Uterine smooth muscle cell (primary cell): ENCODE results near the gene KRTAP10-11. TPM values are rescaled to one million over a fixed set of nuclear protein-coding genes. Genes with fewer than 3 reads are reported as not detected.

Experiments used
- total RNA-seq: library from RNA; depleted of rRNA; stranded (reverse); fragments of >200 nt; gene quantifications from 2 replicates; pipeline ENCODE4 v1.2.3, GENCODE V29; 2014

Gene KRTAP10-11
- not detected in 2 replicates for total RNA-seq

DNA sequence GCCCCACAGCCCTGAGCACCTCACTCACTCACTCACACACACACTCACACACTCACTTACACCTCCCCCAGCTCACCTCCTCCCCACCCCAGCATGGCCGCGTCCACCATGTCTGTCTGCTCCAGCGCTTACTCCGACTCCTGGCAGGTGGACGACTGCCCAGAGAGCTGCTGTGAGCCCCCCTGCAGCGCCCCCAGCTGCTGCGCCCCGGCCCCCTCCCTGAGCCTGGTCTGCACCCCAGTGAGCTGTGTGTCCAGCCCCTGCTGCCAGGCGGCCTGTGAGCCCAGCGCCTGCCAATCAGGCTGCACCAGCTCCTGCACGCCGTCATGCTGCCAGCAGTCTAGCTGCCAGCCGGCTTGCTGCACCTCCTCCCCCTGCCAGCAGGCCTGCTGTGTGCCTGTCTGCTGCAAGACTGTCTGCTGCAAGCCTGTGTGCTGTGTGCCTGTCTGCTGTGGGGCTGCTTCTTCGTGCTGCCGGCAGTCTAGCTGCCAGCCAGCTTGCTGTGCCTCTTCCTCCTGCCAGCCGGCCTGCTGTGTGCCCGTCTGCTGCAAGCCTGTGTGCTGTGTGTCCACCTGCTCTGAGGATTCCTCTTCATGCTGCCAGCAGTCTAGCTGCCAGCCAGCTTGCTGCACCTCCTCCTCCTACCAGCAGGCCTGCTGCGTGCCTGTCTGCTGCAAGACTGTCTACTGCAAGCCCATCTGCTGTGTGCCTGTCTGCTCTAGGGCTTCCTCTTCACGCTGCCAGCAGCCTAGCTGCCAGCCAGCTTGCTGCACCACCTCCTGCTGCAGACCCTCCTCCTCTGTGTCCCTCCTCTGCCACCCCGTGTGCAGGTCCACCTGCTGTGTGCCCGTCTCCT lies at the start of gene KRTAP10-11:
TSS of gene KRTAP10-11 (plus strand) at position 49 of the 856 bp plus-strand sequence. CDS start at position 94, 45 bp downstream.

GRCh38 chr21:44600118-44600978 lies 45.9 kb upstream of the KRTAP10-11 start, which contains the start of gene KRTAP10-7:
KRTAP10-7 (plus strand) TSS chr21:44600597; CDS start chr21:44600622, 25 bp downstream.

GRCh38 chr21:44612029-44612486 lies 34.2 kb upstream of the KRTAP10-11 start, which contains the start of gene KRTAP10-8:
KRTAP10-8 (plus strand) TSS chr21:44612079; CDS start chr21:44612101, 22 bp downstream.

GRCh38 chr21:44626673-44627143 lies 19.5 kb upstream of the KRTAP10-11 start, which contains the start of gene KRTAP10-9:
KRTAP10-9 (plus strand) TSS chr21:44627093; CDS start chr21:44627172, 79 bp downstream.

DNA sequence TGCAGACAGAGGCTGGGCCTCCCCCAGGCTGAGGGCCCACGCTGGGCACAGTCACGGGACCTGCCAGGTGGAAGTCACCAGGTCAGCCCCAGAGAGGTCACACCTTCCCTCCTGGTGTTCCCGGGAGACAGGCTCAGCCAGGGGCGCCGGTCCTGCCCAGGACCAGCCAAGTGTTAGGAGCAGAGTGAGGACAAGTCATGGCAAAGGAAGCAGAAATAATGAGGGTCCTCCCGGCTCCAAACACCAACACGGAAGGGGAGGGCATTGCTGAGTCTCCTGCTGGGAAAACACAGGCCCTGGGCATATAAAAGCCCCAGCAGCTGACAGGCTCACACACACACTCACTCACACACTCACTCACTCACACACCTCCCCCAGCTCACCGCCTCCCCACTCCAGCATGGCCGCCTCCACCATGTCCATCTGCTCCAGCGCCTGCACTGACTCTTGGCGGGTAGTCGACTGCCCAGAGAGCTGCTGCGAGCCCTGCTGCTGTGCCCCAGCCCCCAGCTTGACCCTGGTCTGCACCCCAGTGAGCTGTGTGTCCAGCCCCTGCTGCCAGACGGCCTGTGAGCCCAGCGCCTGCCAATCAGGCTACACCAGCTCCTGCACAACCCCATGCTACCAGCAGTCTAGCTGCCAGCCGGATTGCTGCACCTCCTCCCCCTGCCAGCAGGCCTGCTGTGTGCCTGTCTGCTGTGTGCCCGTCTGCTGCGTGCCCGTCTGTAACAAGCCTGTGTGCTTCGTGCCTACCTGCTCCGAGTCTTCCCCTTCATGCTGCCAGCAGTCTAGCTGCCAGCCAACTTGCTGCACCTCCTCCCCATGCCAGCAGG lies 9.0 kb upstream of the KRTAP10-11 start, which contains the start of gene KRTAP10-10:
TSS of gene KRTAP10-10 (plus strand) at position 339 of the 833 bp plus-strand sequence. CDS start at position 401, 62 bp downstream.

DNA sequence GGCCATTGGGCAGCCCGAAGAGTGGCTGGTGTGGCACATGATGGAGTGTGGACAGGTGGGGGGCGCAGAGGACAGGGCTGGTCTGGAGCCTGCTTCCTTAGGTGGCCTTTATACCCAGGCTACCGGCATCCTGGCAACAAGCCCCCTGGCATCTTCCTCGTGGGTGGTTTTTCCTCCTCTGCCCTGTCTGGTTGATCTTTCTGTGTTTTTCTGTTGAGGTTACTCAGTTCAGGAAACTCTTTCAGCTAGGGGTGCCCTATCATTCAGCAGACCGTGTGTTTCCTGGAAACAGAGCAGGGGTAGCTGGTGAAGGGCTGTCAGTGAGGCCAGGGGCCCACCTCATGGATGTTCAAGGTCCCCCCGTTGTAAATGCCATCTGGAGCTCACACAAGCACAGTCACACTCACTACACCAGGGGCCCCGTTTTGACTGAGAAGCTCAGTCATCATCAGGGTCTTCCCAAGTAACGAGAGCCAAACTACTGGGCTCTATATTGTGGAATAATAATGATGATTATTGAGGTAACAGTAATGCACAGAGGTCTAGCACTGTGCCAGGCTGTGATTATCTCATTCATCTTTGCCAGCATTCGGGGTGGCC lies 8.5 kb downstream of the KRTAP10-11 start, which contains the start of gene KRTAP12-4:
TSS of gene KRTAP12-4 (minus strand) at position 84 of the 600 bp plus-strand sequence. CDS start at position 39, 45 bp downstream.

GRCh38 chr21:44657635-44658540 lies 11.7 kb downstream of the KRTAP10-11 start, which contains the start of gene KRTAP12-3:
KRTAP12-3 (plus strand) TSS chr21:44657932; CDS start chr21:44657980, 48 bp downstream.

DNA sequence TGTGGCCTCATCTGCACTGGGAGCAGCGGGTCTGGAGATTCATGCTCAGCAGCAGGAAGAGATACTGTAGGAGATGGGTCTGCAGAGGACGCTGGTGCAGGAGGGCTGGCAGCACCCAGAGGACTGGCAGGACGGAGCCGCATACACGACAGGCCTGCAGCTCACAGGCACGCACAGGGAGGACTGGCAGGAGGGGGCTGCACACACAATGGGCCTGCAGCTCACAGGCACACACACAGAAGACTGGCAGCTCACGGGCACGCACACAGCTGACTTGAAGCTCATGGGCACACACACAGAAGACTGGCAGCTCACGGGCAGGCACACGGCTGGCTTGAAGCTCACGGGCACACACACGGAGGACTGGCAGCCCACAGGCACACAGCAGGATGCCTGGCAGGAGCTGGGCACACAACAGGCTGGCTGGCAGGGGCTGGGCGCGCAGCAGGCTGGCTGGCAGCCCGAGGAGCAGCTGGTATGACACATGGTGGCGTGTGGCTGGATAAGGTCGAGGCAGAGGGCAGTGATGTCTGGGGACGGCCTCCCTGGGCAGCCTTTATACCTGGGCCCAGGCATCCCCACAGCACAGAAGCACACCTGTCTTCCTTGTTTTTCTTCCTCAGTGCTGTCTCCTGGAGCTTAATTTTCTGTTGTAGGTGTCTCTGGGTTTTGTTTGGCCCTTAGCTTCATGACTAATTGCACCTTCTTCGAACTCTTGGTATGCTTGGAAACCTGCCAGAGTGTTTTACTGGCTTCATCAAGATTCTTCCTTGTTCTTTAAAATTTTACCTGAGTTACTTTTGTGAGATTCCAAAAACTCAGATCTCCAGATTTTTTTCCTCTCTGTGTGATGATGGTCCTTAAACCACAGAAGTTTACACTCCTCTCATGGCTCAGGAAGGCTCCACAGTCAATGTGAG lies 20.4 kb downstream of the KRTAP10-11 start, which contains the start of gene KRTAP12-2:
TSS of gene KRTAP12-2 (minus strand) at position 527 of the 920 bp plus-strand sequence. CDS start at position 486, 41 bp downstream.

DNA sequence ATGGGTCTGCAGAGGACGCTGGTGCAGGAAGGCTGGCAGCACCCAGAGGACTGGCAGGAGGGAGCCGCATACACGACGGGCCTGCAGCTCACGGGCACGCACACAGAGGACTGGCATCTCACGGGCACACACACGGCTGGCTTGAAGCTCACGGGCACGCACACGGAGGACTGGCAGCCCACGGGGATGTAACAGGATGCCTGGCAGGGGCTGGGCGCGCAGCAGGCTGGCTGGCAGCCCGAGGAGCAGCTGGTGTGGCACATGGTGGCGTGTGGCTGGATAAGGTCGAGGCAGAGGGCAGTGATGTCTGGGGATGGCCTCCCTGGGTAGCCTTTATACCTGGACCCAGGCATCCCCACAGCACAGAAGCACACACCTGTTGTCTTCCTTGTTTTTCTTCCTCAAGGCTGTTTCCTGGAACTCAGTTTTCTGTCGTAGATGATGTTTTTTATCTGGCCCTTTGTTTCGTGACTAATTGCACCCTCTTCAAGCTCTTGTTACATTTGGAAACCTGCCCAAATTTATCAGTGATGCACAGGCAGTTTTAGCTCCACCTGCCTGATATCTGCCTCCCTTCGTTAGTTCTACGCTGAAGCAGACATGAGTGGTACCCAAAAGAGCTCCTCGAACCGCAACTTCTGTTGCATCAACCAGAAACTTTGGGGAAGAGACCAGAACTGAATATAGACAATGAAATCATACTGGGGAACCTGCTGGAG lies 35.8 kb downstream of the KRTAP10-11 start, which contains the start of gene KRTAP12-1:
TSS of gene KRTAP12-1 (minus strand) at position 303 of the 719 bp plus-strand sequence. CDS start at position 263, 40 bp downstream.

Other genes with a start within 250 kb of the KRTAP10-11 start
- gene LRRC3, start 190.9 kb upstream of the KRTAP10-11 start, total RNA-seq, result 0.33 and 0.37 TPM in 2 replicates
- not detected in 2 replicates for gene KRTAP10-1, start 106.2 kb upstream of the KRTAP10-11 start, total RNA-seq
- not detected in 2 replicates for gene KRTAP10-2, start 94.9 kb upstream of the KRTAP10-11 start, total RNA-seq
- not detected in 2 replicates for gene KRTAP10-3, start 87.6 kb upstream of the KRTAP10-11 start, total RNA-seq
- not detected in 2 replicates for gene KRTAP10-4, start 72.7 kb upstream of the KRTAP10-11 start, total RNA-seq
- gene KRTAP10-5, start 65.8 kb upstream of the KRTAP10-11 start, total RNA-seq, result not detected in 2 replicates
- gene KRTAP10-6, start 53.9 kb upstream of the KRTAP10-11 start, total RNA-seq, result not detected in 2 replicates
- not detected in 2 replicates for gene KRTAP10-7, start 45.8 kb upstream of the KRTAP10-11 start, total RNA-seq
- gene KRTAP10-8, start 34.3 kb upstream of the KRTAP10-11 start, total RNA-seq, result not detected in 2 replicates
- gene KRTAP10-9, start 19.3 kb upstream of the KRTAP10-11 start, total RNA-seq, result not detected in 2 replicates
- gene KRTAP10-10, start 9.1 kb upstream of the KRTAP10-11 start, total RNA-seq, result not detected in 2 replicates
- not detected in 2 replicates for gene KRTAP12-4, start 8.2 kb downstream of the KRTAP10-11 start, total RNA-seq
- gene KRTAP12-3, start 11.5 kb downstream of the KRTAP10-11 start, total RNA-seq, result not detected in 2 replicates
- gene KRTAP12-2, start 20.5 kb downstream of the KRTAP10-11 start, total RNA-seq, result not detected in 2 replicates
- not detected in 2 replicates for gene KRTAP12-1, start 35.7 kb downstream of the KRTAP10-11 start, total RNA-seq
- not detected in 2 replicates for gene KRTAP10-12, start 50.8 kb downstream of the KRTAP10-11 start, total RNA-seq
- not detected in 2 replicates for gene TSPEAR, start 65.2 kb downstream of the KRTAP10-11 start, total RNA-seq
- gene UBE2G2, start 155.4 kb downstream of the KRTAP10-11 start, total RNA-seq, result 56.4 and 66.0 TPM in 2 replicates
- gene SUMO3, start 171.6 kb downstream of the KRTAP10-11 start, total RNA-seq, result 71.0 and 119 TPM in 2 replicates
- 145 and 248 TPM in 2 replicates for gene PTTG1IP, start 227.3 kb downstream of the KRTAP10-11 start, total RNA-seq